Tibial nerve (tissue), 4 donors: Measurements from ENCODE around the gene ZBTB32. TPM values are rescaled to one million over a fixed set of nuclear protein-coding genes. Genes with fewer than 3 reads are reported as not detected.

Source experiments
- DNase-seq, 2 donors: peaks; one replicate each; pipeline ENCODE4 v3.0.0-alpha.2; 2019; ENCODE audit warnings: low spot score in 2 of 2
- H3K27ac ChIP-seq, 4 donors: fragments of 200-600 bp; sonication (generic) in 3 of 4; one replicate each; pipeline ENCODE4 v1.5.1; 2017 to 2019; ENCODE audit warnings: mild to moderate bottlenecking in 1 of 4
- H3K27me3 ChIP-seq, 2 donors: fragments of 200-600 bp; sonication (generic) in 1 of 2; one replicate each; pipeline versions ENCODE4 v1.5.1 to v1.6.0; 2017 to 2019
- H3K36me3 ChIP-seq, 3 donors: fragments of 200-600 bp; sonication (generic); one replicate each; pipeline ENCODE4 v1.5.1; 2018 to 2019
- H3K4me1 ChIP-seq, 4 donors: fragments of 200-600 bp; sonication (generic) in 3 of 4; one replicate each; pipeline ENCODE4 v1.5.1; 2017 to 2019
- H3K4me3 ChIP-seq, 4 donors: fragments of 200-600 bp; sonication (generic) in 3 of 4; one replicate each; pipeline ENCODE4 v1.5.1; 2017 to 2019; ENCODE audit warnings: mild to moderate bottlenecking in 1 of 4, moderate library complexity in 1 of 4
- H3K9me3 ChIP-seq, 4 donors: fragments of 200-600 bp; sonication (generic) in 3 of 4; one replicate each; pipeline ENCODE4 v1.5.1; 2017 to 2019
- EP300 ChIP-seq, 2 donors: sonication (generic); formaldehyde crosslinking; IDR thresholded peaks; one replicate each; pipeline ENCODE4 v1.6.1; 2017; ENCODE audit warnings: antibody characterized with exemption in 2 of 2, mild to moderate bottlenecking in 1 of 2
- POLR2A ChIP-seq, 2 donors: fragments of 450-650 bp; IDR thresholded peaks; one replicate each; pipeline ENCODE4 v1.6.1; 2017; ENCODE audit warnings: antibody characterized with exemption in 2 of 2, mild to moderate bottlenecking in 2 of 2, moderate library complexity in 2 of 2
- WGBS, 2 donors: methylation state at CpG; one replicate each; pipeline ENCODE4 v1.1.5; 2018; 5-methylcytosine and 5-hydroxymethylcytosine counted together
- total RNA-seq, 4 donors: library from RNA; depleted of rRNA; stranded (reverse); fragments of >200 nt; gene quantifications; one replicate each; pipeline ENCODE4 v1.1.0, GENCODE V29; 2016
- TF ChIP-seq, protein P1 (sequence below), 5 experiments: fragments of 200-600 bp in 3 of 5; fragments of 450-650 bp in 2 of 5; sonication (generic) in 3 of 5; IDR thresholded peaks; one replicate each; pipeline ENCODE4 v1.5.1; 2016 to 2019; ENCODE audit warnings: antibody characterized with exemption in 5 of 5, mild to moderate bottlenecking in 3 of 5, moderate library complexity in 2 of 5

Gene ZBTB32
- total RNA-seq, 4 donors from 2014 or later, result not detected

DNA sequence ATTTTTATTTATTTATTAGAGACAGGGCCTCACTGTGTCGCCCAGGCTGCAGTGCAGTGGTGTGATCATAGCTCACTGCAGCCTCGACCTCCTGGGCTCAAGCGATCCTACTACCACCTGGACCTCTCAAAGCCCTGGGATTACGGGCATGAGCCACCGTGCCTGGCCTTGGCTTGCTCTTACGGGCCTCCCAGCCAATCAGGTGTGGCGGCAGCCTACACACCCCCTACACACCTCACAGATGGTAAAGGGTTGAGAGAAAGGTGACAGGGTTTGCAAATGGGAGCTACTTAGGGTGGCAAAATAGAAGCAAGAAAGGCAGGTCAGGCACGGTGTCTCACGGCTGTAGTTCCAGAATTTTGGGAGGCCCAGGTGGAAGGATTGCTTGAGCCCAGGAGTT is 1.0 kb upstream of the ZBTB32 start:
- Histone ChIP-seq H3K27ac (no peak overlapping the region), H3K27me3 (no peaks in the 10 kb centered on the region), H3K9me3 (no peaks in the 10 kb centered on the region), H3K4me3 (no peak overlapping the region), H3K4me1 (peaks cover 0 to 16% (median 3%) of the 10 kb centered on the region in 4 donors), H3K36me3 (no peaks in the 10 kb centered on the region)
- WGBS, 2 donors, result 56 to 58% methylated on average over 9 of the region's 9 CpGs
- no peak for DNase-seq
- TF ChIP-seq EP300 (IDR thresholded peaks at IDR 0.05), result no peak
- no peak for TF ChIP-seq POLR2A (IDR thresholded peaks at IDR 0.05)
- TF ChIP-seq, protein P1, sequence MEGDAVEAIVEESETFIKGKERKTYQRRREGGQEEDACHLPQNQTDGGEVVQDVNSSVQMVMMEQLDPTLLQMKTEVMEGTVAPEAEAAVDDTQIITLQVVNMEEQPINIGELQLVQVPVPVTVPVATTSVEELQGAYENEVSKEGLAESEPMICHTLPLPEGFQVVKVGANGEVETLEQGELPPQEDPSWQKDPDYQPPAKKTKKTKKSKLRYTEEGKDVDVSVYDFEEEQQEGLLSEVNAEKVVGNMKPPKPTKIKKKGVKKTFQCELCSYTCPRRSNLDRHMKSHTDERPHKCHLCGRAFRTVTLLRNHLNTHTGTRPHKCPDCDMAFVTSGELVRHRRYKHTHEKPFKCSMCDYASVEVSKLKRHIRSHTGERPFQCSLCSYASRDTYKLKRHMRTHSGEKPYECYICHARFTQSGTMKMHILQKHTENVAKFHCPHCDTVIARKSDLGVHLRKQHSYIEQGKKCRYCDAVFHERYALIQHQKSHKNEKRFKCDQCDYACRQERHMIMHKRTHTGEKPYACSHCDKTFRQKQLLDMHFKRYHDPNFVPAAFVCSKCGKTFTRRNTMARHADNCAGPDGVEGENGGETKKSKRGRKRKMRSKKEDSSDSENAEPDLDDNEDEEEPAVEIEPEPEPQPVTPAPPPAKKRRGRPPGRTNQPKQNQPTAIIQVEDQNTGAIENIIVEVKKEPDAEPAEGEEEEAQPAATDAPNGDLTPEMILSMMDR (IDR thresholded peaks at IDR 0.05), result no peak

DNA sequence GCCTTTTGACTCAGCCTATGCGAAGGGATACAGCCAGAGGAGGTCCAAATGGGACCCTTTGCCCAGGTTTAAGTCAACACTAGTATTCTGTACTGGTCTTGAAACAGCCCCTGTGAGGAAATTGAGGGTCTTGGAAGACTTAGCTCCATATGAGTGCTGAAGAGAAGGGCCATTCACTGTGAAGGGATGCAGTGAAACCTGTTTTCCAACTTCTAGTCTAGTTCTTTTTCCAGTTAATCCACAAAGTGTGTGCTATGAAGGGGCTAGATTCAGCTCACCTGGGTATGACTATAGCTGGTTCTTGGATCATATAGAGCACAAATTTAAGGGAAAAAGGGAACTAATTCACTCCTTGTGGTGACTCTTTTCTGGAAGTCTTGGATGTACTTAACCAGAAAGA is 4.0 kb downstream of the ZBTB32 start:
- Histone ChIP-seq H3K4me1 (no peaks in the 10 kb centered on the region), H3K9me3 (no peaks in the 10 kb centered on the region), H3K4me3 (no peak overlapping the region), H3K27ac (no peak overlapping the region), H3K27me3 (no peaks in the 10 kb centered on the region), H3K36me3 (no peaks in the 10 kb centered on the region)
- TF ChIP-seq EP300 (IDR thresholded peaks at IDR 0.05) (no peak), POLR2A (IDR thresholded peaks at IDR 0.05) (no peak)
- TF ChIP-seq, protein P1 (IDR thresholded peaks at IDR 0.05), result no peak
- WGBS, 2 donors, result 100% methylated on average over 1 of the region's 1 CpG
- no peak for DNase-seq

DNA sequence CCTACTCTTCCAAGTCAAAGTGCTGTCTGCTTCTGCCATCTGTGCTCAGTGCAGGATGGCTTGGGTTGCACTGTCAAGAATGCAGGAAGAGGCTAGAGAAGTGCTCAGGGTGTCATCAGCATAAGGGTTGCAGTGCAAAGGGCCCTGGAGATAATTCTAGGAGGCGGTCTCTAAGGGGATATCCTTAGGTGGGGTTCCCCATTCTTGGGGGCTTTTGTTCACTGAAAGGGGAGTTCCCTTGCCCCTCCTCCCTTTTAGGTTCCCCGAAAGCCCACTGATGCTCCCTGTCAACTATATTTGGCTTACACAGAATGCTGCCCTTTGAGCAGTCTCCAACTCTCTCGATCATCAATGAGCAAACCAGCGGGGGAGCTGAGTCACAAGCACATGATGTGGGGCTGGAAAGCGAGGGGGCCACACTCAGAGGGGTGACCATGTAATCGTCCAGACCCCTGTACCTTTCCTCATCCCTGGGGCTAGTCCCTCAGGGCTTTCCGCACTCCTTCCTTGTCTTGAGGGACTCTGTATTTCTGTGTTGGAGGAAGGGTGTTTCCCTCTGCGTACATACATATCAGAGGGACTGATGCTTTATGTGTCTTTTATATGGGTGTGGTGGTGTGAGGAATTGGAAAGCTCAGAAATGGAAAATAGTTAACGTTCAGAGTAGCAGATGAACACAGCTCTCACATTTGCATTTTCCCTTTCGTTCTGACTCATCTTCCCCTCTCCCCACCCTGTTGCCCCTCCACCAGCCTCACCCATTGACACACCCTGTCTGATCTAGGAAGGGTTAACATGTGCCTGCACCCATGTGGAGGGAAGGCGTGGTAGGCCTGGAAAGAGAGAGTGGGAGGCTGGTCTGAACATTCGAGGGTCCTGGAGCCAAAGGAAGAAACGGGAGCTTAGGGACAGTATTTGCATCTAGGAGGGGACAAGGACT is 6.7 kb downstream of the ZBTB32 start:
- Histone ChIP-seq H3K27ac (no peak overlapping the region), H3K27me3 (no peaks in the 10 kb centered on the region), H3K4me3 (no peak overlapping the region), H3K4me1 (peaks cover 0 to 13% (median 9%) of the 10 kb centered on the region in 4 donors), H3K36me3 (no peaks in the 10 kb centered on the region), H3K9me3 (no peaks in the 10 kb centered on the region)
- no peak for DNase-seq
- TF ChIP-seq POLR2A (IDR thresholded peaks at IDR 0.05) (no peak), EP300 (IDR thresholded peaks at IDR 0.05) (no peak)
- TF ChIP-seq, protein P1 (IDR thresholded peaks at IDR 0.05), result no peak
- 58 to 60% methylated on average over 13 of the region's 13 CpGs for WGBS, 2 donors

DNA sequence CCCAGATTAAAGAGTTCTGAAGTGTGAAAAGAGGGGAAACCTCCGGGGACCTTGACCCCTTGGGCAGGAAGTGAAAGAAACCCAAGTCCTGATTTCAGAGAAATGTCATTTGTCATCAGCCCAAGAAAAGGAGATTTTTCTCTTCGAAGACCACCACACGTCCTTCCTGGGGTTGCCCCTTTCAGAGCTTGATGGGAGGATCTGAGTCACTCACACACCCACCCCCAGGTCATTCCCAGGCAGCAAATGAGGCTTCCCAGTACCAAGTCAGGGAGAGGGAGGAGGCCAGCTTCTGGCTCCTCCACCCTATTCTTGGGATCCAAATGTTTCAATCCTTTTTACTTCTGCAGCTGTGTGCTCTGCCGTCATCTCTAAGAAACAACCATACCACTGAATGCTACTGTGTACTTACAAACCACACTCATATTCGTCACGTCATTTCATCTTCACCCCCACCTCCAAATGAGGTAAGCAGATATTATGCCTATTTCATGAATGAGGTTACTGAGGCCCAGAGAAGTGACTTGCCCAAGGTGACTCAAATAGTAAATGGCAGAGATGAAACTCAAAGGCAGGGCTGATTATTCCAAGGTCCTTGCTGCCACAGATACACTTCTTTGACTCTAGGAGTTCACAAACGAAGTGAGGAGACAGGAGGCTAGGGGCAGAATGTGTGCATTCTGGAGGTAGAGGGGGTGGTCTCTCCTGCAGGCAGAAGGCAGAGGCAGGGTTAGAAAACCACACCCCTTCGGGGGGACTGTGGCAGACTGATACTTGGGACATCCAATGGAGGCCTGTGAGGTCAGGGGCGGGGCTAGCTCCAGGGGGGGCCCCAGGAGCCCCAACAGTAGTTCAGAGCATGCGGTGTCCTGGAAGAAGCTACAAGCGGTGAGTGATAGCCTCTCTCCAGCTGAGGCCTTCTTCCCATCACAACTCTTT is 8.5 kb downstream of the ZBTB32 start:
- peaks cover 0 to 15% (median 12%) of the 10 kb centered on the region in 4 donors for H3K4me1 ChIP-seq
- DNase-seq, result no peak
- H3K9me3 ChIP-seq, result no peaks in the 10 kb centered on the region
- H3K36me3 ChIP-seq, result no peaks in the 10 kb centered on the region
- peak overlapping the region in 1 of 4 donors; percentile 21 for H3K4me3 ChIP-seq
- no peak overlapping the region for H3K27ac ChIP-seq
- H3K27me3 ChIP-seq, result no peaks in the 10 kb centered on the region
- TF ChIP-seq, protein P1 (IDR thresholded peaks at IDR 0.05), result no peak
- TF ChIP-seq POLR2A (IDR thresholded peaks at IDR 0.05) (no peak), EP300 (IDR thresholded peaks at IDR 0.05) (no peak)
- 68 to 70% methylated on average over 11 of the region's 11 CpGs for WGBS, 2 donors
